HEK293 (cell line): ENCODE measurements around the gene RHOD.

Experiments used
- CTCF ChIA-PET: fragments of 350-600 bp; formaldehyde crosslinking; extraction: SDS; loops from one replicate; lab custom pipeline; 2021; ENCODE audit warnings: antibody characterized with exemption; lab: Yijun Ruan, JAX
- POLR2A ChIA-PET: fragments of 300-600 bp; formaldehyde crosslinking; extraction: SDS; loops from one replicate; lab custom pipeline; 2020; ENCODE audit warnings: antibody characterized with exemption, inconsistent platforms; lab: Yijun Ruan, JAX
- H3K27ac ChIP-seq: fragments of 200-500 bp; sonication (Bioruptor generic); 2 replicates; pipeline ENCODE4 v1.5.1; 2014; ENCODE audit warnings: low read depth, low read length, control low read depth, inconsistent platforms; ENCODE audit errors: extremely low read depth
- H3K36me3 ChIP-seq, 2 experiments: fragments of 200-500 bp in 1 of 2; sonication (Bioruptor generic) in 1 of 2; 1 replicate in 1 of 2; 2 replicates in 1 of 2; pipeline ENCODE4 v1.5.1; 2014 to 2017; ENCODE audit warnings: inconsistent platforms in 2 of 2, low read length in 2 of 2; ENCODE audit not compliant: control insufficient read depth in 2 of 2, insufficient read depth in 1 of 2
- H3K4me1 ChIP-seq: fragments of 200-500 bp; sonication (Bioruptor generic); 2 replicates; pipeline ENCODE4 v1.5.1; 2014; ENCODE audit warnings: mild to moderate bottlenecking, low read length, inconsistent platforms; ENCODE audit not compliant: control insufficient read depth, insufficient read depth
- H3K4me3 ChIP-seq: 2 replicates; pipeline ENCODE4 v1.5.1; 2011; ENCODE audit warnings: low read depth, mild to moderate bottlenecking, control low read depth, low read length, moderate library complexity
- H3K9me3 ChIP-seq: fragments of 200-500 bp; sonication (Bioruptor generic); 2 replicates; pipeline ENCODE4 v1.5.1; 2014; ENCODE audit warnings: low read depth, low read length, inconsistent platforms; ENCODE audit not compliant: control insufficient read depth, insufficient read depth
- GFI1B ChIP-seq: fragments of 450-650 bp; formaldehyde crosslinking; IDR thresholded peaks from 2 replicates; pipeline ENCODE4 v1.5.1; 2016; ENCODE audit warnings: missing biosample characterization, missing genetic modification characterization
- KLF17 ChIP-seq: fragments of 450-650 bp; formaldehyde crosslinking; IDR thresholded peaks from 2 replicates; pipeline ENCODE4 v1.5.1; 2016; ENCODE audit warnings: missing biosample characterization, missing genetic modification characterization
- KLF8 ChIP-seq: fragments of 450-650 bp; formaldehyde crosslinking; IDR thresholded peaks from 2 replicates; pipeline ENCODE4 v1.5.1; 2016; ENCODE audit warnings: missing biosample characterization, missing genetic modification characterization
- PRDM2 ChIP-seq: fragments of 450-650 bp; formaldehyde crosslinking; IDR thresholded peaks from 2 replicates; pipeline ENCODE4 v1.5.1; 2016; ENCODE audit warnings: missing biosample characterization, missing genetic modification characterization, borderline replicate concordance
- SP7 ChIP-seq: fragments of 450-650 bp; formaldehyde crosslinking; IDR thresholded peaks from 2 replicates; pipeline ENCODE4 v1.5.1; 2016; ENCODE audit warnings: missing biosample characterization, missing genetic modification characterization
- YY1 ChIP-seq: fragments of 450-650 bp; formaldehyde crosslinking; IDR thresholded peaks from 2 replicates; pipeline ENCODE4 v1.5.1; 2018; ENCODE audit warnings: missing biosample characterization, missing genetic modification characterization
- ZBTB48 ChIP-seq: fragments of 450-650 bp; formaldehyde crosslinking; IDR thresholded peaks from 2 replicates; pipeline ENCODE4 v1.5.1; 2016; ENCODE audit warnings: missing biosample characterization, missing genetic modification characterization
- ZFP37 ChIP-seq: fragments of 450-650 bp; formaldehyde crosslinking; IDR thresholded peaks from 2 replicates; pipeline ENCODE4 v1.5.1; 2016; ENCODE audit warnings: missing biosample characterization, missing genetic modification characterization
- ZNF10 ChIP-seq: fragments of 450-650 bp; formaldehyde crosslinking; IDR thresholded peaks from 2 replicates; pipeline ENCODE4 v1.5.1; 2017; ENCODE audit warnings: missing biosample characterization, missing genetic modification characterization
- ZNF114 ChIP-seq: fragments of 450-650 bp; formaldehyde crosslinking; IDR thresholded peaks from 2 replicates; pipeline ENCODE4 v1.5.0; 2017; ENCODE audit warnings: missing biosample characterization, missing genetic modification characterization
- ZNF148 ChIP-seq: fragments of 450-650 bp; formaldehyde crosslinking; IDR thresholded peaks from 2 replicates; pipeline ENCODE4 v1.5.0; 2017; ENCODE audit warnings: missing biosample characterization, missing genetic modification characterization, borderline replicate concordance
- ZNF292 ChIP-seq: fragments of 450-650 bp; formaldehyde crosslinking; IDR thresholded peaks from 2 replicates; pipeline ENCODE4 v1.5.1; 2016; ENCODE audit warnings: low read depth, missing biosample characterization, missing genetic modification characterization, borderline replicate concordance
- ZNF302 ChIP-seq: fragments of 450-650 bp; formaldehyde crosslinking; IDR thresholded peaks from 2 replicates; pipeline ENCODE4 v1.5.1; 2016; ENCODE audit warnings: missing biosample characterization, missing genetic modification characterization, low read depth
- ZNF391 ChIP-seq: fragments of 450-650 bp; formaldehyde crosslinking; IDR thresholded peaks from 2 replicates; pipeline ENCODE4 v1.5.1; 2016; ENCODE audit warnings: low read depth, missing biosample characterization, missing genetic modification characterization, borderline replicate concordance
- ZNF404 ChIP-seq: fragments of 450-650 bp; formaldehyde crosslinking; IDR thresholded peaks from 2 replicates; pipeline ENCODE4 v1.5.1; 2017; ENCODE audit warnings: missing biosample characterization, missing genetic modification characterization
- ZNF433 ChIP-seq: fragments of 450-650 bp; formaldehyde crosslinking; IDR thresholded peaks from 2 replicates; pipeline ENCODE4 v1.5.1; 2016; ENCODE audit warnings: missing biosample characterization, missing genetic modification characterization, low read depth
- ZNF513 ChIP-seq: fragments of 450-650 bp; IDR thresholded peaks from 2 replicates; pipeline ENCODE4 v1.5.1; 2018; ENCODE audit warnings: missing biosample characterization, missing genetic modification characterization
- ZNF549 ChIP-seq: fragments of 450-650 bp; IDR thresholded peaks from 2 replicates; pipeline ENCODE4 v1.5.1; 2018; ENCODE audit warnings: missing biosample characterization, missing genetic modification characterization, mild to moderate bottlenecking, inconsistent platforms, moderate library complexity
- ZNF560 ChIP-seq: fragments of 450-650 bp; formaldehyde crosslinking; IDR thresholded peaks from 2 replicates; pipeline ENCODE4 v1.5.1; 2017; ENCODE audit warnings: missing biosample characterization, missing genetic modification characterization, borderline replicate concordance
- ZNF623 ChIP-seq: fragments of 450-650 bp; formaldehyde crosslinking; IDR thresholded peaks from 2 replicates; pipeline ENCODE4 v1.5.1; 2016; ENCODE audit warnings: missing biosample characterization, missing genetic modification characterization
- ZNF626 ChIP-seq: fragments of 450-650 bp; sonication (Bioruptor Pico); formaldehyde crosslinking; IDR thresholded peaks from 2 replicates; pipeline ENCODE4 v1.5.1; 2018; ENCODE audit warnings: missing biosample characterization, missing genetic modification characterization, inconsistent platforms
- ZNF660 ChIP-seq: fragments of 450-650 bp; IDR thresholded peaks from 2 replicates; pipeline ENCODE4 v1.5.1; 2018; ENCODE audit warnings: missing biosample characterization, mild to moderate bottlenecking, missing genetic modification characterization
- ZNF837 ChIP-seq: fragments of 450-650 bp; formaldehyde crosslinking; IDR thresholded peaks from 2 replicates; pipeline ENCODE4 v1.5.1; 2016; ENCODE audit warnings: missing biosample characterization, missing genetic modification characterization
- ZXDB ChIP-seq: fragments of 450-650 bp; formaldehyde crosslinking; IDR thresholded peaks from 2 replicates; pipeline ENCODE4 v1.5.1; 2016; ENCODE audit warnings: missing biosample characterization, missing genetic modification characterization
- TF ChIP-seq, protein P1 (sequence below): fragments of 450-650 bp; formaldehyde crosslinking; IDR thresholded peaks from 2 replicates; pipeline ENCODE4 v1.5.1; 2016; ENCODE audit warnings: missing biosample characterization, missing genetic modification characterization

Gene RHOD

GRCh38 chr11:67044496-67044895 lies 12.2 kb upstream of the RHOD start:
- H3K36me3 ChIP-seq = no peaks in the 10 kb centered on the region
- no peaks in the 10 kb centered on the region for H3K9me3 ChIP-seq
- TF ChIP-seq ZNF114 (tag by site-specific recombination) (no peak), GFI1B (tag by site-specific recombination) (no peak), ZNF626 (no peak), ZBTB48 (no peak), ZNF837 (tag by site-specific recombination) (no peak), ZFP37 (tag by site-specific recombination) (no peak), ZNF302 (no peak), KLF8 (tag by site-specific recombination) (no peak), ZNF148 (tag by site-specific recombination) (no peak), ZNF292 (tag by site-specific recombination) (no peak), ZXDB (no peak), YY1 (tag by site-specific recombination) (no peak), ZNF549 (tag by site-specific recombination) (no peak), ZNF404 (tag by site-specific recombination) (no peak), ZNF391 (no peak)
- TF ChIP-seq, protein P1, sequence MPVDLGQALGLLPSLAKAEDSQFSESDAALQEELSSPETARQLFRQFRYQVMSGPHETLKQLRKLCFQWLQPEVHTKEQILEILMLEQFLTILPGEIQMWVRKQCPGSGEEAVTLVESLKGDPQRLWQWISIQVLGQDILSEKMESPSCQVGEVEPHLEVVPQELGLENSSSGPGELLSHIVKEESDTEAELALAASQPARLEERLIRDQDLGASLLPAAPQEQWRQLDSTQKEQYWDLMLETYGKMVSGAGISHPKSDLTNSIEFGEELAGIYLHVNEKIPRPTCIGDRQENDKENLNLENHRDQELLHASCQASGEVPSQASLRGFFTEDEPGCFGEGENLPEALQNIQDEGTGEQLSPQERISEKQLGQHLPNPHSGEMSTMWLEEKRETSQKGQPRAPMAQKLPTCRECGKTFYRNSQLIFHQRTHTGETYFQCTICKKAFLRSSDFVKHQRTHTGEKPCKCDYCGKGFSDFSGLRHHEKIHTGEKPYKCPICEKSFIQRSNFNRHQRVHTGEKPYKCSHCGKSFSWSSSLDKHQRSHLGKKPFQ = no peak
- no peak overlapping the region for H3K27ac ChIP-seq
- H3K4me1 ChIP-seq = no peaks in the 10 kb centered on the region
- H3K4me3 ChIP-seq = no peak overlapping the region
- ChIA-PET CTCF (interaction anchor here (0.6 to 1.5 kb wide), 2 partner anchors 19 to 148 kb away, joined by 3 to 5 read pairs; no protein-coding TSS in a partner anchor), POLR2A (no interaction called here)

DNA sequence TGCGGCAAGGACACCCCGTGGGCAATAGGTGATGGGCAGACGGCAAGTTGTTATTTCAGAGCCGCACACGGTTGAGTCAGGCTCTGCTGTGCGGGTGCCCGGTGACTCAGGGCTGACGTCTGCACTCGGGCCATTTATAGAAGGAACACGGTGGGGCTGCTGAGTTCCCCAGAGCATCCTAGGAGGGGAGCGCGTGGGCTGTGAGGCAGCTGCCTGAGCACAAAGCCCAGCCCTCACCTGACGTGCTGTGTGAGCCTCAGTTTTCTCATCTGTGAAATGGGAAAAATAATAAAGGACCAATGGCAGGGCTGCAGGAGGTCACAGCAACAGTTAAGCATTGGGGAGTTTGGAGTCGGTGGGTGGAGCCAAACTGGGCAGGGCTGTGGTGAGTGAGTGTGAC lies 11.3 kb upstream of the RHOD start:
- POLR2A ChIA-PET = no interaction called here
- Histone ChIP-seq H3K9me3 (no peaks in the 10 kb centered on the region), H3K36me3 (no peaks in the 10 kb centered on the region), H3K4me3 (no peak overlapping the region), H3K4me1 (no peaks in the 10 kb centered on the region), H3K27ac (no peak overlapping the region)
- CTCF ChIA-PET = no interaction called here
- TF ChIP-seq PRDM2 (tag by site-specific recombination) (no peak), ZNF10 (tag by site-specific recombination) (peak; percentile 40; the same call in 1 of the 2 replicates), ZNF433 (no peak), ZNF623 (no peak), ZNF513 (no peak), SP7 (tag by site-specific recombination) (peak; percentile 41; the same call in 1 of the 2 replicates), ZNF560 (no peak), KLF17 (peak; percentile 29; the same call in 1 of the 2 replicates), ZNF660 (peak; percentile 73; the same call in 1 of the 2 replicates)
